OCI-M2 (cell line): ENCODE results near the gene PCBP3.
"Not testable (repeated sequence)": the region's sequence is repeated elsewhere in the genome, so short reads cannot be mapped to it uniquely, and the experiment has no call there.

Experiments
- DNase-seq: peaks from one replicate; lab custom pipeline; 2025; ENCODE audit not compliant: unreplicated experiment; lab: John Stamatoyannopoulos, UW

Gene PCBP3

DNA sequence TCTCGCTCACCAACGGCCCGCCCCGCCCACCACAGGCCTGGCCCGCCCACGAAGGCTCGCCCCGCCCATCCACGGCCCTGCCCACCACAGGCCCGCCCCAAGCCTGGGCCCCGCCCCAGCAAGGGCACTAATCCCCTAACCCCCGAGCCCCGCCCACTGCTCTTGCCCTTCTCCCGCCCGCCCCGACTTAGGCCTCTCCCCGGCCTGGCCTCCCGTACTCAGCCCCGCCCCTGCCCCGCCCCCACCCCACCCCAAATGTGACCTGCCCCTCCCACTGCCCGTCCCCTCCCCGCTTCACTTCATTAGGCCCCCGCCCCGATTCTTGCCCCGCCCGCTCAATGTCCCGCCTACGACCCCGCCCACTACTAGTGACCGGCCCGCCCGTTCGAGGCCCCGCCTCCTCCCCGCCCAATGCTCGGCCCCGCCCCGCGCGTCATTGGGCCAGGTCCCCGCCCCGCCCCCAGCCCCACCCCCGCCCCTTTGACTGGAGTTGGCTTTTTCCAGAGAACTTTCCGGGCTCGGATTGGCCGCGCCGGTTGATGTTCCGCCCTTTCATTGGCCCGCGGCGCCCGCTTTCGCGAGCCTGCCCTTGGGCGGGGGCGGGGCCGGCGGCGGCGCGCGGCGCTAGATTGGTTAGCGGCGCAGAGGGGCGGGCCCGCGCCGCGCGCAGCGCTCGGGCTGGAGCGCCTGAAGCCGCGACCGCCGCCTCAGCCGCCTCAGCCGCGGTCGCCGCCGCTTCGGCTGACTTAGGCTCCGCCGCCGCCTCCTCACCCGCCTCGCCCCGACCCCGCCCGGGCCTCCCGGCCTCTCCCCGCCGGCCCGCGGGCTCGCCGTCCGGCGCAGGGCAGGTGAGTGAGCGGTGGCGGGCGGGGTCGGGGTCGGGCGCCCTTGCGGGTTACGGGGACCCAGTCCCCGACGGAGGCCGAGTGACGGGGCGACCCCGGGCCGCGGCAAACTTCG lies at the start of gene PCBP3:
Gene PCBP3, plus strand, starts transcription at position 705 of the 960 bp plus-strand sequence. CDS start 206,361 bp downstream, outside the sequence.
- peak; percentile 99 for DNase-seq

DNA sequence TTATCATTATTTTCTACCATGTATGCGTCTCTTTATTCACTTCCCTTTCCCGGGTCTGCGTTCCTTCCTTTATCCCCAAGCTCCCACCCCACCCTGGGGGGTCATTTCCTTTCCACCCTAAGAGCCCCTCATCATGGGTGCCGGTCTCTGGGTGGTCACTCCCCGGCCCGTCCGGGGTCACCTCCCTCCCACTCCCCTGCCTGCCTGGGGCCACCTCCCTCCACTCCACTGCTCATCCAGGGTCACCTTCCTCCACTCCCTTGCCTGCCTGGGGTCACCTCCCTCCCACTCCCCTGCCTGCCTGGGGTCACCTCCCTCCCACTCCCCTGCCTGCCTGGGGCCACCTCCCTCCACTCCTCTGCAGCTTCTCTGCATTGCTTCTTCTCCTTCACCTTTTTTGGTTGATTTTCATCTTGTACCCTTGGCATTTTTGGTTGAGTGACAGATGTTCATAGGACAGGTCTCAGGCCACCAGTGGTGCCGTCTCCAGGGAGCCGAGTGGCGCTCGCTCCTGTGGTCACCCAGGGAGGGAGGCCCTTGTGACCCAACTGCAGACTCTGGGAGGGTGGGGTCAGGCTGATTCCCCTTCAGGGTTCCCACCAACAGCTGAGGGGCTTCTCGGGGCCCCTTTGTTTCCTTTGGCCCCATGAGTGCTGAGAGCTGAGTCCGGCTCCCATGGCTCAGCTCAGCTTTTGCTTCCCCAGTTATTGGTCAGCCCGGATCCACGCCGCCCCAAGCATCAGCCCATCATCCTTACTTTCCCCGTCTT lies 48.6 kb upstream of the PCBP3 start:
- DNase-seq, result no peak

DNA sequence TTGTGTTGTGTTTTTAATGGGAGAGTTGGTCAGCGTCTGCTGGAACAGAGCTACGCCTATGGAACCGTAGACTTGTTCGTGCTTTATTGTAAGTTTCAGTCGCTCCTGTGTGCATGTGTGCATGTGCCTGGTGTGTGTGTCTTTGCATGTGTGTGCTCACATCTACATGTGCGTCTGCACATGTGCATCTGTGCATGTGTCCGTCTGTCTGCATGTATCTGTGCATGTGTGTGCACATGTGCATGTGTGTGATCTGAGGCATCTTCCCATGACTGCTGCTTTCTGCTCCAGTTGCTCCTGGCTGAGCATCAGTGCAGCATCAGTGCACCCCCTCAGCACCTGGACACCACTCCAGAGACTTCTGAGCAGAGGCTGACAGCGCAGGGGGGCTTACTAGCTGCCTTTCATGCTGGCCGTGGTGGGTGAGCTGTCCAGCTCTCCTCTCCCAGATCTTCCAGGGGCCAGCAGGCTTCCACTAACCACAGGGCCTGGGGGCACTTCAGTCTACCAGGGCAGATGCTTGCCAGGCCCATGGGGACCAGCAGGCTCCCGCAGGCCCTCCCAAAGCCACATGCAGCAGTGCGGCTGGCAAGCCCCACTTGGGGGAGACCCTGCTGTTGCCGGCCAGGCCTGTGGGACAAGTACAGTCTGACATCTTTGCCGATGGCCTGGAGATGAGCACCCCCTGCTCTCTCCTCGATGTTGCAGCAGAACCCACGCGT lies 47.8 kb upstream of the PCBP3 start:
- DNase-seq, result no peak

DNA sequence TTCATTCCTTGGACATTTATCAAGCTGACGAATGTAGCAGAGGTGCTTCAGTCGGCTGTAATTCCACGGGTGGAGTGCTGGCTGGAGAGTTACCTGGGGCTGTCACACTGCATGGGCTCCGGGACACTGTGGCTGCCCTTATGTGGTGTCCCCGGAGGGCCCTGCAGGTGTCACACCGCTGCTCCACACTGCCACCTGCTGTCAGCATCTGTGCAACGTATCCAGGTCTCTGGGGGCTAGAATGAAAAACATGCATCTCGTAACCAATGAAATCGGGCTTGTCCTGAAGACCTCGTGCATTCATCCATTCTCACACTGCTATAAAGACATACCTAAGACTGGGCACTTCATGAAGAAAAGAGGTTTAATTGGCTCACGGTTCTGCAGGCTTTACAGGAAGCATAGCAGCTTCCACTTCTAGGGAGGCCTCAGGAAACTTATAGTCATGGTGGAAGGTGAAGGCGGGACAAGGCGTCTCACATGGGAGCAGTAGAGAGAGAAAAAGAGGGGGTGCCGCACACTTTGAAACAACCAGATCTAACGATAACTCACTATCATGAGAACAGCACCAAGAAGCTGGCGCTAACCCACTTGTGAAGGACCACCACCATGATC lies 46.7 kb upstream of the PCBP3 start:
- no peak for DNase-seq

DNA sequence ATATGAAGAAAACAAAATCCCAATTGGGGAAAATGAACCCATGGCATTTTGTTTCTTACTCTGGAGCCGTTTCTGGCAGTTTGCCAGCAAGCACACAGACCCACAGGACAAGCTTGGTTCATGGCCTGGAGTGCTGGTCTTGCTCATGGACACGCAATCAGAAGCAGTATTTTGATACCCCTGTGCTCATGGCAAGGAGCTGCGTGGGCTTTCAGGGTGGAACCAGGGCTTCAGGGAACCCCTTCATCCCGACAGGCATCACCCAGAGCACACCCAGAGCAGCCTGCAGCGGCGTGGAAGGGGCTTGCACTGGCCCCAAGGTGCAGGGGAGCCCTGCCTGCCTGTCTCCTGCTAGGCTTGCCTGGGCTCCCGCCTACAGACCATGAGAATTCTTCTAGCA lies 45.4 kb upstream of the PCBP3 start:
- no peak for DNase-seq

DNA sequence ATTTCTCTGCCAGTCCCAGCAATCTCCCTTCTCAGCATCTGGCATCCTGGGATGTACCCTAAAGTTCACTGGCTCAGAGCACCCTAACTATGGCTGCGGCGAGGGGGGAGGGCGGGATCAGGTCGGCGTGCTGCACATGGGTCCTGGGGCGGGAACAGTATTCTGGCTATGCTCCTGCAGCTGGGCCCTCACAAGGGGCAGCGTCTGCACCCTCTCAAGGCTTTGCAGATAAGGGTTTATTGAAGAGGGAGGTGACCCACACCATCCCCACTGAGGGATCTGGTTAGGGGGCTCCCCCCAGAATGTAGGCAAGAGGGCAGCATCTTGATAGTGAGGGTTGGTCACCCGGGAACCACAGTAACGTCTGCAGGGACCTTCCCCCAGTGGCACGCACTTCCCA lies 44.9 kb upstream of the PCBP3 start:
- no peak for DNase-seq

DNA sequence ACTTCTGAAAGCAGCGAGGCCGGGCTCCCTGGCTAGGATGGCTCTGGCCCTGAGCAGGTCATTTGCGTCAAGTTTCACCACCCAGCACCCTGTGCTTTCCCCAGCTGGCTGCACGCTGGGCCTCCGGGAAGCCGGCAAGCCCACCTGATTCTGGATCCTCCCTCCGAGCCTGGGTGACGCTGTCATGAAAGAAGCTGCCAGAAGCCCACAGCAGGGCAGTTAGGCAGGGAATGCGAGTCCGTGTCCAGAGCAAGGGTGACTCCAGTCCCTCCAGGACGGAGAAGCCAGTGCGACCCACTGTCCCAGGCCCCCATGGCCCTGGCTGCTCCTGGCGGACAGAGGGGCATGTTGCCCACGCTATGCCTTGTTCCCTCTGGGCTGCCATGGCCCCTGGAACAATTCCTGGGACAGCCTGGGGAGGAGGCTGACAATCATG lies 44.4 kb upstream of the PCBP3 start:
- no peak for DNase-seq

DNA sequence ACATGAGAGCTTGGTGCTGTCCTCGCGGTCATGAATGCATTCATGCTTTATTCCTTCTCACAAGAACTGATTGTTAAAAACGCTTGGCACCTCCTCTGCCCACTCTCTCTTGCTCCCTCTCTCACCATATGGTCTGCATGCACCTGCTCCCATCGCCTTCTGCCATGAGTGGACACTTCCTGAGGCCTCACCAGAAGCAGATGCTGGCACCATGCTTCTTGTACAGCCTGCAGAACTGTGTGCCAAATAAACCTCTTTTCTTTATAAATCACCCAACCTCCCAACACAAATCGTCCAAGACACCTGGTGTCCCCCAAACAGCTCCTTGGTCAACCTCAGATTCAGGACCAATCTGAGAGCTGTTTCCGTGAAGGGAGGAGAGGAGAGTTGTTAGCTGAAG lies 43.3 kb upstream of the PCBP3 start:
- no peak for DNase-seq

DNA sequence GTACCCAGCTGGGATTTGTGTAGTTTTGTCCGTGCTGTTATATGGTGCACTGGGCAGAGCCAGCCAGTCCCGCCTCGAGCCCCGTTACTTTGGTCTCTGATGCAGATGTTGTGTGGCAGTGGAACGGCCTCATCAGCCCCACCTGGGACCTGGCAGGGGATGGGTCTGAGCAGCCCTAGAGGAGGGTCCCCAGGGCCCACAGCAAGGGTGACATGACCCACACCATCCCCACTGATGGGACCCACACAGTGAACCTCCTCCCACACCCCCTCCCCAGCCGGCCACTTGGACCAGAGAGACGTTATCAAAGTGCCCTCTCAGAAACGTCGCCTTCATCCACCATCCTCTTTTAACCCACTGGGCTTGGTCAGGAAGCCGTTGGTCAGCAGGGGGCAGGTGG lies 42.0 kb upstream of the PCBP3 start:
- DNase-seq, result no peak

DNA sequence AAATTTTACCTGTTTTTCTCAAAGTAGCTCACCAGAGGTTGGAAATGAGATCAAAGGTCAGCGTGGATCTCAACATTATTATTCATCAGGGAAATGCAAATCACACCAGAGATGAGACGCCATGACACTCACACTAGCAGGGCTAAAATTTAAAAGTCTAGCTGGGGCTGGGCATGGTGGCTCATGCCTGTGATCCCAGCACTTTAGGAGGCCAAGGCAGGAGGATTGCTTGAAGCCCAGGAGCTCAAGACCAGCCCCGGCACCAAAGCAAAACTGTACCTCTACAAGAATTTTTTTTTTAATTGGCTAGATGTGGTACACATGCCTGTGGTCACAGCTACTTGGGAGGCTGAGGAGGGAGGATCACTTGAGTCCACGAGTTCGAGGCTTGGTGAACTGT lies 41.4 kb upstream of the PCBP3 start:
- no peak for DNase-seq

DNA sequence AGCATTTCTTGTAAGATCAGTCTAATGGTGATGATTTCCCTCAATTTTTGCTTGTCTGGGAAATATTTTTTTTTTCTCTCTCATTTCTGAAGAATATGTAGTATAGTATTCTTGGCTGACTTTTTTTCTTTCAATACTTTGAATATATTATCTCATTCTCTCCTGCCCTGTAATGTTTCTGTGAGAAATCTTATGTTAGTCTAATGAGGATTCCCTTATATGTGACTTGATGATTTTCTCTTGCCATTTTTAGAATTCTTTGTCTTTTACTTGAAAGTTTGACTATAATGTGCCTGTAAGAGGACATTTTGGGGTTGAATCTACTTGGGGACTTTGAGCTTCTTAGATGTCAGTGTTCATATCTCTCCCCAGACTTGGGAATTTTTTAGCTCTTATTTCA lies 40.0 kb upstream of the PCBP3 start:
- no peak for DNase-seq

DNA sequence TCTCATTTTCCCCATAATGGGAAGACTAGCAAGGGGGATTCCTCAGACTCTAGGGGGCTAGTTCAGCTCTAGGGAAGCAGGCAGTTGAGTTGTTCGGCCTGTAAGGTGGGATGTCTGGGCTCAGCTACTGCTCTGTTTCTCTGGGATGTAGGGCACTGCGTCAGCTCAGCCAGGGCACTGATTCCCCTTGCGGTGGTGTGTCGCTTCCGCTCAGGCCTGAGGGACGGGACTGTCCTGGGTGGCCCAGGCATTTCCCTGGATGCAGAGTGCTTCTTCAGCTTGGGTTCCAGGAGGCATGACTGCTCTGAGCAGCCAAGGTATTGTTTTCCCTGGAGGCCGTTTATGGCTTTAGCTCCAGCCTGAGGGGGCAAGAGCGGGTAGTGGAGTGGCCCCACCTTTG lies 38.8 kb upstream of the PCBP3 start:
- DNase-seq, result not testable (repeated sequence)

DNA sequence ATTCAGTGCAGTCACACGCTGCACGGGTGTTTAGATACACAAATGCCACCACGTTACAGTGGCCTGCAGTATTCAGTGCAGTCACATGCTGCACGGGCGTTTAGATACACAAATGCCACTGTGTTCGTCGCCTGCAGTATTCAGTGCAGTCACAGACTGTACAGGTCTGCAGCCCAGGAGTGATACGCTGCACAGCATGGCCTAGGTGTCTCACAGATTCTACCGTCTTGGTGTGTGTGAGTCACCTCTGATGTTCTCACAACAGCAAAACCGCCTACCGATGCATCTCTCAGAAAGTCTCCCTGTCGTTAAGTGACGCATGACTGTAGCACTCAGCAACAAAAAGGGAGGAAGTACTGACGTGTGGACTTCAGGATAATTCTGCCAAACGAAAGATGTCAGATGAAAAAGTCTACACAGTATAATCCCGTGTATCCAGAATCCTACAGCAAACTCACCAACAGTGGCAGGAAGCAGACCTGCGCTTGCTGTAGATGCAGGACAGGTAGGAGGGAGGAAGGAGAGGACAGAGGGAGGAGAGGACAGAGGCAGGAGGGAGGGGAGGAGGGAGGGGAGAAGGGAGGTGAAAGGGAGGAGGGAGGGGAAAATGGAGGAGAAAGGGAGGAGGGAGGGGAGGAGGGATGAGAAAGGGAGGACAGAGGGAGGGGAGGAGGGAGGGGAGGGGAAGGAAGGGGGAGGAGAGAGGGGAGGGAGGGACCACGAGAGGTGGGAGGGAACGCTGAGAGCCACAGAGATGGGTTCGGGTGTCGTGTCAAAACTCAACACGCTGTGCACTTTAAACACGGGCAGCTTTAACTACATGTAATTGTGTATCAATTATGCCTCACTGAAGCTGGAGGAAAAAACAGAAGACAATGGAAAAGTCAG lies 36.3 kb upstream of the PCBP3 start:
- DNase-seq, result no peak

DNA sequence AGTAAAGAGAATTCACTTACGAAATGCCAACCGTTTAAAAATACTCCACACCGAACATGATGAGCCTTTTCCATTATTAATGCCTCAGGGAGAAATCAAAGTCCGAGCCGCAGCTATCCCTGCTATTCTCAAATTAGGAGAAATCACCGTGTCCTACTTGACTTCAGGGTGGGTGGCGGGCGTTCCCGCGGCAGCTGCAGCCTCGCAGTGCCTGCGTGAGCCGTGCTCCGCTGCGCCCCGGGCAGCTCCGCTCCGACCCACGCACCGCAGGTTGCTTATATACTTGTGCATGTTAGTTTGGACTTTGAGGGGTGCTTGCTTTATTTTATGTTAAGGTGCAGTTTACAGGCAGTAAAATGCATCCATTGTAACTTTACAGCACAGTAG lies 35.6 kb upstream of the PCBP3 start:
- no peak for DNase-seq

DNA sequence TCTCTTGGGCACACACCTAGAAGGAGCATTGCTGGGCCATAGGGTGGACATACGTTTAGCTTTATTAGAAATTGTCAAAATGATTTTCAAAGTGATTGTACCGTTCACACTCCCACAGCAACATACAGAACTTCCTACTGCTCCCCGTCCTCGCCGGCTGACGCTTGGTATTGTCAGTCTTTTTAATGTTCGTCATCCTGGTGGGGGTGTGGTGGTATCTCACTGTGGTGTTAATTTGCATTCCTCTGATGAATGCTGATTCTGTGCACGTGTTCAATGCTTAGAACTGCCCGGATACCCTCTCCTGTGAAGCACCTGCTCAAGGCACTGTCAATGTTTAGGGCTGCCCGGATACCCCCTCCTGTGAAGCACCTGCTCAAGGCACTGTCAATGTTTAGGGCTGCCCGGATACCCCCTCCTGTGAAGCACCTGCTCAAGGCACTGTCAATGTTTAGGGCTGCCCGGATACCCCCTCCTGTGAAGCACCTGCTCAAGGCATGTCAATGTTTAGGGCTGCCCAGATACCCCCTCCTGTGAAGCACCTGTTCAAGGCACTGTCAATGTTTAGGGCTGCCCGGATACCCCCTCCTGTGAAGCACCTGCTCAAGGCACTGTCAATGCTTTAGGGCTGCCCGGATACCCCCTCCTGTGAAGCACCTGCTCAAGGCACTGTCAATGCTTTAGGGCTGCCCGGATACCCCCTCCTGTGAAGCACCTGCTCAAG lies 34.6 kb upstream of the PCBP3 start:
- not testable (repeated sequence) for DNase-seq

DNA sequence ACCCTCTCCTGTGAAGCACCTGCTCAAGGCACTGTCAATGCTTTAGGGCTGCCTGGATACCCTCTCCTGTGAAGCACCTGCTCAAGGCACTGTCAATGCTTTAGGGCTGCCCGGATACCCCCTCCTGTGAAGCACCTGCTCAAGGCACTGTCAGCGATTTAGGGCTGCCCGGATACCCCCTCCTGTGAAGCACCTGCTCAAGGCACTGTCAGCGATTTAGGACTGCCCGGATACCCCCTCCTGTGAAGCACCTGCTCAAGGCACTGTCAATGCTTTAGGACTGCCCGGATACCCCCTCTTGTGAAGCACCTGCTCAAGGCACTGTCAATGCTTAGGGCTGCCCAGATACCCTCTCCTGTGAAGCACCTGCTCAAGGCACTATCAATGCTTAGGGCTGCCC lies 33.9 kb upstream of the PCBP3 start:
- not testable (repeated sequence) for DNase-seq

DNA sequence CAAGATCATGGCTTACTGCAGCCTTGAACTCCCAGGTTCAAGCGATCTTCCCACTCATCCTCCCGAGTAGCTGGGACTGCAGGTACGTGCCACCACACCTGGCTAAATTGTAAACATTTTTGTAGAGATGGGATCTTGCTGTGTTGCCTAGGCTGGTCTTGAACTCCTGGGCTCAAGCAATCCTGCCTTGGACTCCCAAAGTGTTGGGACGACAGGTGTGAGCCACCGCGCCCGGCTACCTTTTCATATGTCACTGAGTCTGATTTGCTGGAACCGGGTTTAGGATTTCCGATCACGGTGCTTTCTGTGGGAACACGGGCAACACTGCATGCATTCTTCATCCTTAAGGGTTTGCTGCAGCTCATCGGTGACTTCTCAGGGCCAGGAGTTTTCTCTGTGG lies 32.2 kb upstream of the PCBP3 start:
- DNase-seq, result no peak

DNA sequence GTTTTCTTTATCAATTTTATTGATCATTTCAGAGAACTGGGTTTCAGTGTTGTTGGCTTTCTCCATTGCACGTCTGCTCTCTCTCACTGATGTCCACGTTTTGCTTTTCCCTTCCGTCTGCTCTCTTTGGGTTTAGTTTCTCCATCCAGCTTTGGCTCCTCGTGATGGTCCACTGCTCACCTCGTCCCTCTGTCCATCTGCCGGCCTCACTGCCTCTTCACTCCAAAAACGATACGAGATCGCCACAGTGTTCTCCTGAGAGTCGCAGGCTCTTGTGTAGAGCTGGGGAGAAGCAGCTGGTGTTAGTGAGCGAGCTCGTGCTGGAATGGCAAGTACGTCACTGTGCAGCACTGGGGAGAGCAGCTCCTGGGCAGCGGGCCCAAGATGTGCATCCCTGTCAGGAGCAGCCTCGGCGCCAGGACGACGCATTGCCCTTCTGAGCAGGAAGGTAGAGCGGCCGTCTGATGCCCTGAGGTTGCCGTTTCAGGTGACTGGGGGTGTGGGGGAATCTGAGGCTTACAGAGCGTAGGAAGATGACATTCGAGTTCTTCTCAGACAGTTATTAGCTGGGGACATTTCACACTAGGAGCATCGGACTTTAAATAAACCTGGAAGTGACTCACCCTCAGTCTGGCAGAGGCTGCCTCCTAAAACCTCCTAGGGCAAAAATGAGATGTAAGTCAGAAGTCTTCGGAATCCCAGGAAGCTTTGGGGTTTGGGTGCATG lies 31.4 kb upstream of the PCBP3 start:
- no peak for DNase-seq

DNA sequence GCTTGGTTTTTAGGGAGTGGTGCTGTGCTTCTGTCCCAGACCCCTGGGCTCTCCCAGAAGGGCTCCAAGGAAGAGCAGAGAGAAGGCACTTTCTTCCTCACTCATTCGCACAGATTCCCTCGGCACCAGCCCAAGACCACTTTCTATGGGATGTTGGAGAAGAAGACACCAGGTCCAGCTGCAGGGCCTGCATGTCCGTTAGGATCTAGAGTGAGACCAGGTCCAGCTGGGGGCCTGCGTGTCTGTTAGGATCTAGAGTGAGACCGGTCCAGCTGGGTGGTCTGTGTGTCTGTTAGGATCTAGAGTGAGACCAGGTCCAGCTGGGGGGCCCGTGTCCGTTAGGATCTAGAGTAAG lies 30.9 kb upstream of the PCBP3 start:
- DNase-seq, result not testable (repeated sequence)
